HG03342 (cell line): ENCODE measurements around the gene EPHB1.

ENCODE experiments used
- ATAC-seq: cut with Tn5 transposase; IDR thresholded peaks from one replicate; pipeline ENCODE4 v1.9.1; 2021; ENCODE audit warnings: mild to moderate bottlenecking, moderate library complexity; ENCODE audit not compliant: unreplicated experiment

Gene EPHB1

GRCh38 chr3:134840459-134840858 lies 45.4 kb downstream of the EPHB1 start:
- ATAC-seq = no peak

- ATAC-seq = no peak
These were observed 51.0 kb downstream of the EPHB1 start for GRCh38 chr3:134846084-134846483.

GRCh38 chr3:134846911-134847317 lies 51.9 kb downstream of the EPHB1 start:
- ATAC-seq = no peak

- no peak for ATAC-seq
These were observed 52.3 kb downstream of the EPHB1 start for GRCh38 chr3:134847349-134847748.

- no peak for ATAC-seq
These were observed 54.5 kb downstream of the EPHB1 start for GRCh38 chr3:134849561-134849960.

GRCh38 chr3:134850761-134851160 lies 55.7 kb downstream of the EPHB1 start:
- ATAC-seq = no peak

GRCh38 chr3:134852132-134852531 lies 57.1 kb downstream of the EPHB1 start:
- ATAC-seq = no peak

- ATAC-seq = peak; percentile 95
These were observed 57.9 kb downstream of the EPHB1 start for GRCh38 chr3:134852893-134853351.

GRCh38 chr3:134854254-134854653 lies 59.2 kb downstream of the EPHB1 start:
- no peak for ATAC-seq

- no peak for ATAC-seq
These were observed 62.3 kb downstream of the EPHB1 start for GRCh38 chr3:134857356-134857755.

GRCh38 chr3:134857776-134858362 lies 62.8 kb downstream of the EPHB1 start:
- no peak for ATAC-seq

- ATAC-seq = no peak
These were observed 63.5 kb downstream of the EPHB1 start for GRCh38 chr3:134858441-134859035.

- no peak for ATAC-seq
These were observed 64.3 kb downstream of the EPHB1 start for GRCh38 chr3:134859341-134859740.

- ATAC-seq = no peak
These were observed 65.1 kb downstream of the EPHB1 start for GRCh38 chr3:134860141-134860540.

GRCh38 chr3:134863915-134864314 lies 68.9 kb downstream of the EPHB1 start:
- no peak for ATAC-seq

GRCh38 chr3:134864636-134865035 lies 69.6 kb downstream of the EPHB1 start:
- ATAC-seq = no peak

GRCh38 chr3:134867277-134867676 lies 72.2 kb downstream of the EPHB1 start:
- ATAC-seq = no peak

- no peak for ATAC-seq
These were observed 74.2 kb downstream of the EPHB1 start for GRCh38 chr3:134869153-134869726.

GRCh38 chr3:134871818-134872217 lies 76.8 kb downstream of the EPHB1 start:
- ATAC-seq = no peak

GRCh38 chr3:134872440-134873388 lies 77.7 kb downstream of the EPHB1 start:
- no peak for ATAC-seq

GRCh38 chr3:134873789-134874188 lies 78.7 kb downstream of the EPHB1 start:
- no peak for ATAC-seq
